OCI-M2 (cell line): Measurements from ENCODE around the gene GLUD2.
"Not testable (repeated sequence)": the region's sequence is repeated elsewhere in the genome, so short reads cannot be mapped to it uniquely, and the experiment has no call there.

Source experiments
- DNase-seq: peaks from one replicate; lab custom pipeline; 2025; ENCODE audit not compliant: unreplicated experiment; lab: John Stamatoyannopoulos, UW

Gene GLUD2

DNA sequence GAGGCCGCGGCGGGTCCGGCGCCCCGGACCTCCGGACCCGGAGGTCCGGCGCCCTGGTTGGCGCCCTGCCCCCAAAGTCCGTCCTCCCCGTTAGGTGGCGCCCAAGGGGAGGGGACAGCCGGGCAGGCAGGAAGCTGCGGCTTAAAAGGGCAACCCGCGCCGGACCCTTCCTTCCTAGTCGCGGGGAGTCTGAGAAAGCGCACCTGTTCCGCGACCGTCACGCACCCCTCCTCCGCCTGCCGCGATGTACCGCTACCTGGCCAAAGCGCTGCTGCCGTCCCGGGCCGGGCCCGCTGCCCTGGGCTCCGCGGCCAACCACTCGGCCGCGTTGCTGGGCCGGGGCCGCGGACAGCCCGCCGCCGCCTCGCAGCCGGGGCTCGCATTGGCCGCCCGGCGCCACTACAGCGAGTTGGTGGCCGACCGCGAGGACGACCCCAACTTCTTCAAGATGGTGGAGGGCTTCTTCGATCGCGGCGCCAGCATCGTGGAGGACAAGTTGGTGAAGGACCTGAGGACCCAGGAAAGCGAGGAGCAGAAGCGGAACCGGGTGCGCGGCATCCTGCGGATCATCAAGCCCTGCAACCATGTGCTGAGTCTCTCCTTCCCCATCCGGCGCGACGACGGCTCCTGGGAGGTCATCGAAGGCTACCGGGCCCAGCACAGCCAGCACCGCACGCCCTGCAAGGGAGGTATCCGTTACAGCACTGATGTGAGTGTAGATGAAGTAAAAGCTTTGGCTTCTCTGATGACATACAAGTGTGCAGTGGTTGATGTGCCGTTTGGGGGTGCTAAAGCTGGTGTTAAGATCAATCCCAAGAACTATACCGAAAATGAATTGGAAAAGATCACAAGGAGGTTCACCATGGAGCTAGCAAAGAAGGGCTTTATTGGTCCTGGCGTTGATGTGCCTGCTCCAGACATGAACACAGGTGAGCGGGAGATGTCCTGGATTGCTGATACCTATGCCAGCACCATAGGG lies at the start of gene GLUD2:
Gene GLUD2 (plus strand): TSS at position 170 of the 979 bp plus-strand sequence. CDS start 75 bp downstream, at position 245.
- not testable (repeated sequence) for DNase-seq

DNA sequence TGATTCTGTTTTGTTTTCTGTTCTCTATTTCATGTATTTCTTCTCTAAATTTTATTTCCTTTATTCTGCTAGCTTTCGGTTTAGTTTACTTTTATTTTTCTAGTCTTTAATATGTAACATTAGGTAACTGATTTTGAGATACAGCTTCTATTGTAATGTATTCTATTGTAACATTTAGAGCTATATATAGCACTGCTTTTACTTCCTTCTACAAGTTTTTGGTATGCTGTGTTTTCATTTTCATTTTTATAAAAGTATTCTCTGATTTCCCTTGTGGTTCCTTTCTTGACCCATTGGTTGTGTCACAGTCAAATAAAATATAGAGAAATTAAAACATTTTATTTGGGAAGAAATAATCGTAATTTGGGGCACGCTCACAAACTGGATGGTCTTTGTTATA lies 48.0 kb upstream of the GLUD2 start:
- no peak for DNase-seq

GRCh38 chrX:121000589-121000988 lies 46.8 kb upstream of the GLUD2 start:
- DNase-seq: no peak

DNA sequence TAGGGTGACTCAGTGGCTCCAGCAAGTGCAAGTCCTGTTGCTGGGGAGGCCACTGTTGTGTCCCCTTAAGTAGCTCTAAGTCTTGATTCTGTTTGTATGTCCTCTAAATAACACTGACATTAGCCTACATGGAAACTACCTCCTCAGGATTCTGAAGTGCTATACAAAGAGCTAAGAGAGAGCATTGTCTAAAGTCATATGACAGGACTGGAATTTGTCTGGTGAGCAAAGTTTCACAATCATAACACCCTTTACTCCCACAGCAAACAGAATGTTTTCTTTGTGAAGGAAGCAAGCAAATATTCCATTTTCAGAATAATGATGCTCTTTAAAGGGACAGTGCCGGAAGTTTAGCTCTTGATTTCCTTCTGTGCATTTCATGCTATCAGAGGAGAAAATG lies 38.5 kb upstream of the GLUD2 start:
- no peak for DNase-seq

DNA sequence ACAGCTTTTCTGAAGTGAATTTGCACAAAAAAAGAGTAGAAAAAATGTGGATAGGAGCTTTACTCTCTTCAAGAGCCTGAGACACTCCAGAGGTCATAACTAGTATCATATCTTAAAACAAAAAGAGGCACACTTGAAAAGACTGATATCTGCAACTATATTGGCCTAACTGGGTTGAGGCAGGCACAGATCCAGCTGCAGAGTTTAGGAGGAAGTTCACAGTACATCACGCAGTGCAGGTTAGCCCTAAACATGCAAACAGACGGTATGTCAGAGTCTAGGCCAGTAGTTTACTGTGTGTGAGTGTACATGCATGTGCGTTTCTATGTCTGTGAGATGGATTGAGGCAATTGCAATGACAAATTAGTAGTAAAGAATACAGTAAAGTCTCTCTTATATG lies 37.6 kb upstream of the GLUD2 start:
- no peak for DNase-seq

GRCh38 chrX:121010218-121010617 lies 37.2 kb upstream of the GLUD2 start:
- DNase-seq: no peak

- no peak for DNase-seq
These were observed 36.2 kb upstream of the GLUD2 start for GRCh38 chrX:121011254-121011653.

DNA sequence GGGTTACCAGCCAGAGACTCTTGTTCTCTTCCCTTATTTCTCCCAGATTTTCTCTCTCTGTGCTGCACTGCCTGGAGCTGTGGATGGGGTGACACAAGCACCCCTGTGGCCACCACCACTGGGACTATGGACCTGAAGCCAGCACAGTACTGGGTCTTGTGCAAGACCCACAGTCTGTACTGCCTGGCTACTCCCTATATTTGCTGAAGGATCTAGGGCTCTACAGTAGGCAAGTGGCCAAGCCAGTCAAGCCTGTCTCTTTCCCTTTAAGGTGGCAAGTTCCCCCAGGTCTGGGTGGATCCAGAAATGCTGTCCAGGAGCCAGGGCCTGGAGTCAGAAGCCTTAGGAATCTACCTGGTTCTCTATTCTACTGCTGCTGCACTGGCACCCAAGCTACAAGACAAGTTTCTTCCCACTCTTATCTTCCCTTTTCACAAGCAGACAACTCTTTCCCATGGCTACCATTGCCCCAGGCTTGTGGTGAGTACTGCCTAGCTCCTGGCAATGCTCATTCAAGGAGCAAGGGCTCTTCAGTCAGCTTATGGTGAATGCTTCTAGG lies 33.4 kb upstream of the GLUD2 start:
- no peak for DNase-seq

DNA sequence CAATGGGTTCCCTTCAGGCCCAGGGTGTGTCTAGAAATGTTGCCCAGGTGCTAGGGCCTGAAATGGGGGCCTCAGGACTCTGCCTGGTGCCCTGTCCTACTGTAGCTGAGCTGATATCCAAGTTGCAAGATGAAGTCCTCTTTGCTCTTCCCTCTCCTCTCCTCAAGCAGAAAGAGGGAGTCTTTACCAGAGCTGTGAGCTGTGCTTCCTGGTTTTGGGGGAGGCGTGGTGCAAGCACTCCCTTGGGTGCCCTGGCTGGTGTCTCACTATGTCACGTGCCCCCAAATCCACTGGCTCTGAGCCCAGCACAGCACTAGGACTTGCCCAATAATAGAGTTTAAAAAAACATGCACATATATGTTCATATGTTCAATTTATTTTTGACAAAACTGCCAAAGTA lies 32.6 kb upstream of the GLUD2 start:
- no peak for DNase-seq

DNA sequence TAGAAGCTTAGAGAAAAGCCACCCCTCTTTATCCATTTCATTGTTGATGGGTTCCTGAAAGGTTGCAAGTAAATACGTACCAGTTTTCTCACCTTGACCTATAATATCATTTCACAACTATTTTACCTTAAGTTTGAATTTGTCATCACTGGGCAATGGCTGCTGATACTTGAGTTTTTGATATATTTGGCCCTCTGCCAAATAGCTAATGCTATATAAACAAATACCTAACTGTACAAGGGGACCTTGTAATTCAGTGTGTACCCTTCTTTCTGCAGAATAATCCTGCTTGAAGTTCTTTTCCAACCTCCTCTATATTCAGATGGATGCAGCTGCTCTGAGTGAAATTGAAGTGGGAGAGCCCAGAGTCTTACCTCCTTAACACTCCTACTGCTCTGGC lies 19.0 kb upstream of the GLUD2 start:
- no peak for DNase-seq

DNA sequence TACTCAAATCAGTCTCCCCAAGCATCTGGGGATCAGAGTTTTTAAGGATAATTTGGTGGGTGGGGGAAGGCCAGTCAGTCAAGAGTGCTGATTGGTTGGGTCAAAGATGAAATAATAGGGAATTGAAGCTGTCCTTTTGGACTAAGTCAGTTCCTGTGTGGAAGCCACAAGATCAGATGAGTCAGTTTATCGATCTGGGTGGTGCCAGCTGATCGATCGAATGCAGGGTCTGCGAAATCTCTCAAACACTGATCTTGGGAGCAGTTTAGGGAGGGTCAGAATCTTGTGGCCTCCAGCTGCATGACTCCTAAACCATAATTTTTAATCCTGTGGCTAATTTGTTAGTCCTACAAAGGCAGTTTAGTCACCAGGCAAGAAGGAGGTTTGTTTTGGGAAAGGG lies 17.3 kb upstream of the GLUD2 start:
- DNase-seq: no peak

GRCh38 chrX:121032531-121032930 lies 14.9 kb upstream of the GLUD2 start:
- DNase-seq: no peak

DNA sequence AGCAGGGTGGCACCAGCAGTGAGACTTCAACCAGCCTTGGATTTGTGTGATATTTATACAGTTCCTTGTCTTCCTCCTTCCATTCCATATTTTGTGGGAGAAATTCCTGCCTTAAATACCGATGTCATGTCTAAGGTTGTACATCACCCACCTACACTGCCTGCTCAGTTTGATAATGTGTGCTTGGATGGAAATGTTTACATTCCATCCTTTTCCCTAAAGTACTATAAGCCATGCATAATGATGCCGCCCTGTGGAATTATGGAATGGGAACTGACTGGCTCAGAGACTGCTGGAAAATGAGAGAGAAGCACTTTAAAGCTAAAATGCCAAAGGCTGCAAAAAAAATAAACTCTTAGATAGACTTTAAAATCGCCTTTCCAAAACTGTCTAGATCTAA lies 11.3 kb upstream of the GLUD2 start:
- DNase-seq: no peak

GRCh38 chrX:121036951-121037350 lies 10.5 kb upstream of the GLUD2 start:
- no peak for DNase-seq

- DNase-seq: no peak
These were observed 3.4 kb downstream of the GLUD2 start for GRCh38 chrX:121050781-121051180.

DNA sequence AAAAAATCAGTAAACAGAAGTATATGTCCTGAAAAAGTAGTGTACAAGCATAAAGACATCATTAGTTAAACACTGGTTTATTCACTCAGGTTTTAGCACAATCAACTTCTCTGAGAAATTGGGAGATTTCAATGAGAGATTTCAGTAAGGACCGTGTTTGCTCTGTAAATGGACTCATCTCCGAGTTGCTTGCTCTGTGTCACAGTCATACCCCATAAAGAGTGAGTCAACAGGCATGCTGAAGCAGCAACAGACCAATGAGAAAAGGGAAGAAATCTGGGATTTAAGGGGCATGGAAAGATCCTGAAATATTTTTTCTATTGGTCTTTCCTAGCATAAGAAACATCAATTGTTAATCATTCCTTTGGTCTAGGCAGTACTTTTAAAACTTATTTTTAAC lies 4.7 kb downstream of the GLUD2 start:
- no peak for DNase-seq

GRCh38 chrX:121062289-121062688 lies 14.9 kb downstream of the GLUD2 start:
- no peak for DNase-seq

GRCh38 chrX:121064579-121064978 lies 17.2 kb downstream of the GLUD2 start:
- DNase-seq: no peak

- not testable (repeated sequence) for DNase-seq
These were observed 36.8 kb downstream of the GLUD2 start for GRCh38 chrX:121084247-121084646.

DNA sequence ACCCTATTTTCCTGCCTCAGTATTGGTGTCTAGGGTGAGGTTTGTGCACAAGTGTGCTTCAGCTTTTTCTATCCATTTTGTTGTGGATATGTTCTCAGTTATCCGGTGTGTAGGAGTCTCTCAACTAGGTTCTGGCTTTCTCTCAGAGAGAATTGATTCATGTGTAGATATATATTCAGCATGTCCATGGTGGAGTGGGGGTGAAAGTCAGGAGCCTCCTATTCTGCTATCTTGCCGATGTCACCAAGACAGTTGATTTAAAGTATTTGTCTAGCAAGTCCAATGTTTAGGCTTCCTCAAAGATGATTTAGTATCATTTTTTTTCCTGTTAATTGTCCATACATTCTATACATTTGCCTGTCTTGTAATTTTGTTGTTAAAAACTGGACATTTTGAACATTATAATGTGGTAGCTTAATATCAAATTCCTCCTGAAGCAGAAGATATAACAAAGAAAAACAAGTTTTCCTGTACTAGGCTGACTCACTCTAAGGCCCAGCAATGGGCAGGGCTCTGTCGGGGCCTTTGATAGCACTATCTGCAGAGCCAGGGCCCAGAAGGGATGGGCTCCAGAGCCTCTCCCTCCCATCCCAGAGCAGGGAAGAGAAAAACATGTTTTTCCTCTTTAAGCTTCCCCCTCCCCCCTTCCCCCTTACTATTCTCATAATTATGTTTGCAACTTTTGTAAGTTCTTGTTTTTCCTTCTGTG lies 37.6 kb downstream of the GLUD2 start:
- DNase-seq: no peak

GRCh38 chrX:121085612-121086010 lies 38.2 kb downstream of the GLUD2 start:
- no peak for DNase-seq

GRCh38 chrX:121093011-121093410 lies 45.6 kb downstream of the GLUD2 start:
- no peak for DNase-seq
